Germinal center (tissue), 1 donor: ENCODE results near the gene FBXL14.

Source experiments
- DNase-seq: peaks from one replicate; pipeline ENCODE4 v3.0.0; 2012; ENCODE audit warnings: mixed read lengths, low spot score

The FBXL14 gene

GRCh38 chr12:1594261-1595025, at the start of gene FBXL14:
Gene FBXL14, minus strand, starts transcription at chr12:1594581. Its CDS starts 515 bp downstream, at chr12:1594066.
- DNase-seq, result peak; percentile 84

GRCh38 chr12:1643905-1644533, 49.6 kb upstream of the FBXL14 start:
- no peak for DNase-seq

- DNase-seq, result no peak
Measured at GRCh38 chr12:1643043-1643442, 48.7 kb upstream of the FBXL14 start.

- DNase-seq, result no peak
Measured at GRCh38 chr12:1642513-1642912, 48.1 kb upstream of the FBXL14 start.

- DNase-seq, result no peak
Measured at GRCh38 chr12:1640328-1641234, 46.2 kb upstream of the FBXL14 start.

- no peak for DNase-seq
Measured at GRCh38 chr12:1639538-1639937, 45.2 kb upstream of the FBXL14 start.

- no peak for DNase-seq
Measured at GRCh38 chr12:1638203-1638602, 43.8 kb upstream of the FBXL14 start.

GRCh38 chr12:1635301-1636095, 41.1 kb upstream of the FBXL14 start:
- DNase-seq, result no peak

GRCh38 chr12:1634590-1635191, 40.3 kb upstream of the FBXL14 start:
- DNase-seq, result peak; percentile 62

GRCh38 chr12:1634149-1634548, 39.8 kb upstream of the FBXL14 start:
- DNase-seq, result no peak

- DNase-seq, result no peak
Measured at GRCh38 chr12:1633459-1633858, 39.1 kb upstream of the FBXL14 start.

GRCh38 chr12:1632702-1633101, 38.3 kb upstream of the FBXL14 start:
- no peak for DNase-seq

GRCh38 chr12:1630827-1631591, 36.6 kb upstream of the FBXL14 start:
- no peak for DNase-seq

GRCh38 chr12:1630133-1630826, 35.9 kb upstream of the FBXL14 start:
- peak; percentile 44 for DNase-seq

- DNase-seq, result peak; percentile 43
Measured at GRCh38 chr12:1629338-1630132, 35.2 kb upstream of the FBXL14 start.

- DNase-seq, result no peak
Measured at GRCh38 chr12:1628666-1629337, 34.4 kb upstream of the FBXL14 start, which contains the start of gene WNT5B. Gene WNT5B, plus strand, starts transcription at chr12:1629231. Its CDS starts 2,124 bp downstream, at chr12:1631355.

- DNase-seq, result no peak
Measured at GRCh38 chr12:1622406-1622805, 28.0 kb upstream of the FBXL14 start.

GRCh38 chr12:1620092-1620491, 25.7 kb upstream of the FBXL14 start:
- no peak for DNase-seq
